ENCODE data around the gene SDF4.

SDF4 gene

DNA sequence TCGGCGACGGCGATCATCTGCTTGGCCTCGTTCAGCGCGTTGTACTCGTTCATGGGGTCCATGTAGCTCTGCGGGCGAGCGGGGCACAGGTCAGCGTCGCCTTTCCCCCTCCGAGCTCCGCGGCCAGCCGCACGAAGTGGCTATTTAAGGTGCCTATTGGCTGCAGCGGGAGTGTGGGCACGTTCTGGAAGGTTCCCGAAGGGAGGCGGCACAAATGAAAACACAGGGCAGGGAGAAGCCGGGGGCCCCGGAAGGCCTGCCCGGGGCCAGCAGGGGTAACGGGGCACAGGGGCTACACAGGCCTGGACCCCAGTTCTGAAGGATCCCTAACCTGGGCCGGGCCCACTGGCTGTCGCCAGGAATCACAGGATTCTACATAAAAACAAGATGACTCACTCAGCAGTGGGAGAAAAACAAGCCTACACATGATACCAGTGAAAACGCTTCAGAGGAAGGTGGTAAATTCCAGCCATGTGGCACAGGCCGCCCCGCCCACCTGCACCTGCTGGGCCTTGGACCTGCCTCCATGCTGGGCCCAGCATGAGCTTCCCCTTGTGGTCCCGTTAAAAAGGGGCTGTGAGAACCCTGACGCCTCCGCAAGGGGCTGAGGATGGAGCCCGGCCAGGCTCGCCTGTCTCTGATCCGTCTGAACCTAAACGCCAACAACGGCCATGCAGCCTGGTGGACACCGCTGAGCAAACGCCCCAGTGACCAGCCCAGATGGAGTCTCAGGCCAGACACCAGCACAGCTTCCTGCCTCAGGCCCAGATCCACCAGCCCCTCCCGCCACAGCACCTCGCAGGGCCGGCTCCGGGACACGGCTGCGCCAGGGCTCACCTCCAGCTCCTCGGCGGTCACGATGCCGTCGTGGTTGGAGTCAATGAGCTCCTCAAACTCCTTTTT, 13.9 kb downstream of the SDF4 start (continued):
- TF ChIP-seq, protein P1, sequence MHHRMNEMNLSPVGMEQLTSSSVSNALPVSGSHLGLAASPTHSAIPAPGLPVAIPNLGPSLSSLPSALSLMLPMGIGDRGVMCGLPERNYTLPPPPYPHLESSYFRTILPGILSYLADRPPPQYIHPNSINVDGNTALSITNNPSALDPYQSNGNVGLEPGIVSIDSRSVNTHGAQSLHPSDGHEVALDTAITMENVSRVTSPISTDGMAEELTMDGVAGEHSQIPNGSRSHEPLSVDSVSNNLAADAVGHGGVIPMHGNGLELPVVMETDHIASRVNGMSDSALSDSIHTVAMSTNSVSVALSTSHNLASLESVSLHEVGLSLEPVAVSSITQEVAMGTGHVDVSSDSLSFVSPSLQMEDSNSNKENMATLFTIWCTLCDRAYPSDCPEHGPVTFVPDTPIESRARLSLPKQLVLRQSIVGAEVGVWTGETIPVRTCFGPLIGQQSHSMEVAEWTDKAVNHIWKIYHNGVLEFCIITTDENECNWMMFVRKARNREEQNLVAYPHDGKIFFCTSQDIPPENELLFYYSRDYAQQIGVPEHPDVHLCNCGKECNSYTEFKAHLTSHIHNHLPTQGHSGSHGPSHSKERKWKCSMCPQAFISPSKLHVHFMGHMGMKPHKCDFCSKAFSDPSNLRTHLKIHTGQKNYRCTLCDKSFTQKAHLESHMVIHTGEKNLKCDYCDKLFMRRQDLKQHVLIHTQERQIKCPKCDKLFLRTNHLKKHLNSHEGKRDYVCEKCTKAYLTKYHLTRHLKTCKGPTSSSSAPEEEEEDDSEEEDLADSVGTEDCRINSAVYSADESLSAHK (tag by site-specific recombination; IDR thresholded peaks at IDR 0.05) = no peak
- TF ChIP-seq ZNF664 (tag by site-specific recombination; IDR thresholded peaks at IDR 0.05) = no peak
- no peak for TF ChIP-seq ZSCAN23 (tag by site-specific recombination; IDR thresholded peaks at IDR 0.05)
- TF ChIP-seq, protein P2, sequence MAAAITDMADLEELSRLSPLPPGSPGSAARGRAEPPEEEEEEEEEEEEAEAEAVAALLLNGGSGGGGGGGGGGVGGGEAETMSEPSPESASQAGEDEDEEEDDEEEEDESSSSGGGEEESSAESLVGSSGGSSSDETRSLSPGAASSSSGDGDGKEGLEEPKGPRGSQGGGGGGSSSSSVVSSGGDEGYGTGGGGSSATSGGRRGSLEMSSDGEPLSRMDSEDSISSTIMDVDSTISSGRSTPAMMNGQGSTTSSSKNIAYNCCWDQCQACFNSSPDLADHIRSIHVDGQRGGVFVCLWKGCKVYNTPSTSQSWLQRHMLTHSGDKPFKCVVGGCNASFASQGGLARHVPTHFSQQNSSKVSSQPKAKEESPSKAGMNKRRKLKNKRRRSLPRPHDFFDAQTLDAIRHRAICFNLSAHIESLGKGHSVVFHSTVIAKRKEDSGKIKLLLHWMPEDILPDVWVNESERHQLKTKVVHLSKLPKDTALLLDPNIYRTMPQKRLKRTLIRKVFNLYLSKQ (tag by site-specific recombination; IDR thresholded peaks at IDR 0.05; ENCODE audit: borderline replicate concordance) = no peak
- no peak; the same call in 1 of the 2 replicates for TF ChIP-seq ZFP37 (tag by site-specific recombination; IDR thresholded peaks at IDR 0.05)
- no peak for TF ChIP-seq ZNF324 (tag by site-specific recombination; IDR thresholded peaks at IDR 0.05)
- no peak for TF ChIP-seq ZNF473 (tag by site-specific recombination; IDR thresholded peaks at IDR 0.05)
- no peak for TF ChIP-seq ZNF175 (tag by site-specific recombination; IDR thresholded peaks at IDR 0.05)
- no peak for TF ChIP-seq ZNF843 (tag by site-specific recombination; IDR thresholded peaks at IDR 0.05)
- no peak for TF ChIP-seq TRIM28 (IDR thresholded peaks at IDR 0.05; ENCODE audit: borderline replicate concordance, low read length)
- no peak for TF ChIP-seq GFI1B (tag by site-specific recombination; IDR thresholded peaks at IDR 0.05)
- no peak for TF ChIP-seq ZNF76 (tag by site-specific recombination; IDR thresholded peaks at IDR 0.05; ENCODE audit: borderline replicate concordance, low read depth)
- TF ChIP-seq ZNF654 (tag by site-specific recombination; IDR thresholded peaks at IDR 0.05; ENCODE audit: low read depth) = no peak
- TF ChIP-seq RBAK (tag by site-specific recombination; IDR thresholded peaks at IDR 0.05) = no peak
- TF ChIP-seq ZNF292 (tag by site-specific recombination; IDR thresholded peaks at IDR 0.05; ENCODE audit: borderline replicate concordance, low read depth) = no peak
- TF ChIP-seq ZNF768 (tag by site-specific recombination; IDR thresholded peaks at IDR 0.05) = no peak
- TF ChIP-seq ZNF529 (tag by site-specific recombination; IDR thresholded peaks at IDR 0.05; ENCODE audit: insufficient replicate concordance) = no peak
- TF ChIP-seq ZNF530 (tag by site-specific recombination; IDR thresholded peaks at IDR 0.05; ENCODE audit: low read depth) = no peak
- TF ChIP-seq ZNF274 (IDR thresholded peaks at IDR 0.05; ENCODE audit: low read length) = no peak
- TF ChIP-seq ZNF274 (tag by site-specific recombination; IDR thresholded peaks at IDR 0.05; ENCODE audit: borderline replicate concordance) = no peak
- TF ChIP-seq MYNN (tag by site-specific recombination; IDR thresholded peaks at IDR 0.05; ENCODE audit: borderline replicate concordance) = no peak
- no peak for TF ChIP-seq ZNF114 (tag by site-specific recombination; IDR thresholded peaks at IDR 0.05)
- TF ChIP-seq, protein P3, sequence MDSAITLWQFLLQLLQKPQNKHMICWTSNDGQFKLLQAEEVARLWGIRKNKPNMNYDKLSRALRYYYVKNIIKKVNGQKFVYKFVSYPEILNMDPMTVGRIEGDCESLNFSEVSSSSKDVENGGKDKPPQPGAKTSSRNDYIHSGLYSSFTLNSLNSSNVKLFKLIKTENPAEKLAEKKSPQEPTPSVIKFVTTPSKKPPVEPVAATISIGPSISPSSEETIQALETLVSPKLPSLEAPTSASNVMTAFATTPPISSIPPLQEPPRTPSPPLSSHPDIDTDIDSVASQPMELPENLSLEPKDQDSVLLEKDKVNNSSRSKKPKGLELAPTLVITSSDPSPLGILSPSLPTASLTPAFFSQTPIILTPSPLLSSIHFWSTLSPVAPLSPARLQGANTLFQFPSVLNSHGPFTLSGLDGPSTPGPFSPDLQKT (IDR thresholded peaks at IDR 0.05; ENCODE audit: borderline replicate concordance, low read depth, low read length) = no peak
- TF ChIP-seq, protein P4, sequence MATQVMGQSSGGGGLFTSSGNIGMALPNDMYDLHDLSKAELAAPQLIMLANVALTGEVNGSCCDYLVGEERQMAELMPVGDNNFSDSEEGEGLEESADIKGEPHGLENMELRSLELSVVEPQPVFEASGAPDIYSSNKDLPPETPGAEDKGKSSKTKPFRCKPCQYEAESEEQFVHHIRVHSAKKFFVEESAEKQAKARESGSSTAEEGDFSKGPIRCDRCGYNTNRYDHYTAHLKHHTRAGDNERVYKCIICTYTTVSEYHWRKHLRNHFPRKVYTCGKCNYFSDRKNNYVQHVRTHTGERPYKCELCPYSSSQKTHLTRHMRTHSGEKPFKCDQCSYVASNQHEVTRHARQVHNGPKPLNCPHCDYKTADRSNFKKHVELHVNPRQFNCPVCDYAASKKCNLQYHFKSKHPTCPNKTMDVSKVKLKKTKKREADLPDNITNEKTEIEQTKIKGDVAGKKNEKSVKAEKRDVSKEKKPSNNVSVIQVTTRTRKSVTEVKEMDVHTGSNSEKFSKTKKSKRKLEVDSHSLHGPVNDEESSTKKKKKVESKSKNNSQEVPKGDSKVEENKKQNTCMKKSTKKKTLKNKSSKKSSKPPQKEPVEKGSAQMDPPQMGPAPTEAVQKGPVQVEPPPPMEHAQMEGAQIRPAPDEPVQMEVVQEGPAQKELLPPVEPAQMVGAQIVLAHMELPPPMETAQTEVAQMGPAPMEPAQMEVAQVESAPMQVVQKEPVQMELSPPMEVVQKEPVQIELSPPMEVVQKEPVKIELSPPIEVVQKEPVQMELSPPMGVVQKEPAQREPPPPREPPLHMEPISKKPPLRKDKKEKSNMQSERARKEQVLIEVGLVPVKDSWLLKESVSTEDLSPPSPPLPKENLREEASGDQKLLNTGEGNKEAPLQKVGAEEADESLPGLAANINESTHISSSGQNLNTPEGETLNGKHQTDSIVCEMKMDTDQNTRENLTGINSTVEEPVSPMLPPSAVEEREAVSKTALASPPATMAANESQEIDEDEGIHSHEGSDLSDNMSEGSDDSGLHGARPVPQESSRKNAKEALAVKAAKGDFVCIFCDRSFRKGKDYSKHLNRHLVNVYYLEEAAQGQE (tag by site-specific recombination; IDR thresholded peaks at IDR 0.05) = no peak
- peak; percentile 84 for TF ChIP-seq KLF9 (tag by site-specific recombination; IDR thresholded peaks at IDR 0.05; ENCODE audit: low read depth)
- no peak for TF ChIP-seq GLI2 (tag by site-specific recombination; IDR thresholded peaks at IDR 0.05; ENCODE audit: borderline replicate concordance, low read depth)
- no peak for TF ChIP-seq ZSCAN16 (tag by site-specific recombination; IDR thresholded peaks at IDR 0.05)
- no peak for TF ChIP-seq ZNF501 (tag by site-specific recombination; IDR thresholded peaks at IDR 0.05)
- TF ChIP-seq ZBTB48 (tag by site-specific recombination; IDR thresholded peaks at IDR 0.05) = no peak
